Upper lobe of left lung (tissue), 4 donors: ENCODE data around the gene ERLIN1.

Experiments used
- CTCF ChIP-seq, 6 experiments: fragments of 450-650 bp in 4 of 6; fragments of 200-600 bp in 2 of 6; sonication (generic) in 2 of 6; IDR thresholded peaks; one replicate each; pipeline ENCODE4 v1.5.1; 2016 to 2019; ENCODE audit warnings: antibody characterized with exemption in 6 of 6
- EP300 ChIP-seq, 4 donors: sonication (generic); formaldehyde crosslinking; IDR thresholded peaks; one replicate each; pipeline ENCODE4 v1.5.1; 2017; ENCODE audit warnings: antibody characterized with exemption in 4 of 4, control low read depth in 2 of 4
- POLR2A ChIP-seq, 4 donors: fragments of 450-650 bp; IDR thresholded peaks; one replicate each; pipeline ENCODE4 v1.5.1; 2016 to 2017; ENCODE audit warnings: antibody characterized with exemption in 4 of 4, mild to moderate bottlenecking in 2 of 4
- POLR2AphosphoS5 ChIP-seq, 2 donors: sonication (generic); formaldehyde crosslinking; IDR thresholded peaks; one replicate each; pipeline ENCODE4 v1.5.1; 2017; ENCODE audit warnings: antibody characterized with exemption in 2 of 2

- TF ChIP-seq POLR2AphosphoS5 (IDR thresholded peaks at IDR 0.05), result no peak
- no peak for TF ChIP-seq POLR2A (IDR thresholded peaks at IDR 0.05)
- TF ChIP-seq CTCF (IDR thresholded peaks at IDR 0.05), result no peak
- no peak for TF ChIP-seq EP300 (IDR thresholded peaks at IDR 0.05)
These were observed 65.3 kb downstream of the ERLIN1 start for GRCh38 chr10:100120550-100120949.
